GM12878 (cell line): Measurements from ENCODE around the gene SARM1. TPM values are rescaled to one million over a fixed set of nuclear protein-coding genes. Genes with fewer than 3 reads are reported as not detected.

Source experiments
- ATAC-seq: fragments of 200-7000 bp; cut with Tn5 transposase; 3 replicates; pipeline ENCODE4 v1.9.1; 2020; ENCODE audit warnings: mild to moderate bottlenecking, moderate library complexity
- Bru-seq: library from RNA; stranded (reverse); fragments of 400-500 nt; gene quantifications from one replicate; lab custom pipeline; 2021; lab: Mats Ljungman, UMichigan
- BruChase-seq, 2 experiments: library from RNA; stranded (reverse); fragments of 400-500 nt; gene quantifications; one replicate each; lab custom pipeline; 2021; lab: Mats Ljungman, UMichigan
- BruUV-seq: library from RNA; stranded (reverse); fragments of 400-500 nt; replicated peaks from 2 replicates; lab custom pipeline; 2021; lab: Mats Ljungman, UMichigan
- CTCF ChIA-PET: fragments of 300-600 bp; sonication (Branson Sonifier 250); formaldehyde crosslinking; extraction: SDS; loops from one replicate; lab custom pipeline; 2021; ENCODE audit warnings: inconsistent platforms; lab: Yijun Ruan, JAX
- POLR2A ChIA-PET: fragments of 350-600 bp; formaldehyde crosslinking; extraction: SDS; loops from one replicate; lab custom pipeline; 2021; ENCODE audit warnings: inconsistent platforms; lab: Charles Lee
- RAD21 ChIA-PET: fragments of 300-600 bp; sonication (Branson Sonifier 250); formaldehyde crosslinking; loops from one replicate; lab custom pipeline; 2023; ENCODE audit warnings: antibody characterized with exemption; ENCODE audit not compliant: unreplicated experiment; lab: Charles Lee
- SMC1A ChIA-PET: fragments of 300-600 bp; sonication (Branson Sonifier 250); formaldehyde crosslinking; loops from one replicate; lab custom pipeline; 2023; ENCODE audit not compliant: unreplicated experiment, uncharacterized antibody; lab: Charles Lee
- DNase-seq: peaks from one replicate; pipeline ENCODE4 v3.0.0-alpha.2; 2011; ENCODE audit warnings: low read depth, low spot score
- FAIRE-seq: peaks from 3 replicates; lab custom pipeline; 2011; peaks lifted over from hg19 to GRCh38; lab: Jason Lieb, UNC
- H2AFZ ChIP-seq: 2 replicates; pipeline ENCODE4 v1.6.0; 2011; ENCODE audit warnings: low read depth, low read length, control low read depth; ENCODE audit not compliant: control insufficient read depth
- H3K27ac ChIP-seq: 2 replicates; pipeline ENCODE4 v1.5.1; 2011; ENCODE audit warnings: control low read depth; ENCODE audit not compliant: control insufficient read depth, insufficient read depth
- H3K27me3 ChIP-seq, 2 experiments: replicated peaks in 1 of 2; 2 replicates each; pipeline versions ENCODE4 v1.6.0 to v1.6.1; 2011; ENCODE audit warnings: low read length in 1 of 2; ENCODE audit not compliant: control insufficient read depth in 2 of 2, insufficient read depth in 2 of 2
- H3K36me3 ChIP-seq, 2 experiments: 2 replicates each; pipeline ENCODE4 v1.5.1; 2011; ENCODE audit warnings: low read length in 1 of 2; ENCODE audit not compliant: control insufficient read depth in 2 of 2, insufficient read depth in 2 of 2
- H3K4me1 ChIP-seq: 2 replicates; pipeline ENCODE4 v1.6.1; 2011; ENCODE audit warnings: mild to moderate bottlenecking, low read length, moderate library complexity, mixed read lengths; ENCODE audit not compliant: control insufficient read depth, insufficient read depth
- H3K4me2 ChIP-seq: 2 replicates; pipeline ENCODE4 v1.6.0; 2011; ENCODE audit warnings: control low read depth; ENCODE audit not compliant: control insufficient read depth, insufficient read depth
- H3K4me3 ChIP-seq: fragments of 200-600 bp; sonication (generic); 2 replicates; pipeline ENCODE4 v1.5.1; 2016
- H3K79me2 ChIP-seq: 2 replicates; pipeline ENCODE4 v1.6.0; 2011; ENCODE audit warnings: low read length; ENCODE audit not compliant: control insufficient read depth, insufficient read depth
- H3K9ac ChIP-seq: 2 replicates; pipeline ENCODE4 v1.8.0; 2011; ENCODE audit warnings: low read length, control low read depth, mixed read lengths; ENCODE audit not compliant: control insufficient read depth, insufficient read depth
- H3K9me3 ChIP-seq: replicated peaks from 3 replicates; pipeline ENCODE4 v1.5.1; 2011; ENCODE audit warnings: mild to moderate bottlenecking, low read length; ENCODE audit not compliant: control insufficient read depth, insufficient read depth
- H4K20me1 ChIP-seq: 2 replicates; pipeline ENCODE4 v1.6.0; 2011; ENCODE audit not compliant: control insufficient read depth, insufficient read depth
- ASH2L ChIP-seq: fragments of 300-600, 200-600 bp; sonication (generic); IDR thresholded peaks from 2 replicates; pipeline ENCODE4 v1.6.1; 2017; ENCODE audit warnings: low read depth, mild to moderate bottlenecking, borderline replicate concordance
- BCL11A ChIP-seq: IDR thresholded peaks from 2 replicates; pipeline ENCODE4 v1.6.1; 2011; ENCODE audit warnings: low read depth, low read length
- BHLHE40 ChIP-seq, 2 experiments: fragments of 450-650 bp in 1 of 2; IDR thresholded peaks; 2 replicates each; pipeline ENCODE4 v1.6.1; 2011 to 2017; ENCODE audit warnings: low read depth in 2 of 2, borderline replicate concordance in 1 of 2, improper control_type of control experiment in 1 of 2, low read length in 1 of 2, mild to moderate bottlenecking in 1 of 2
- CREB1 ChIP-seq: IDR thresholded peaks from 2 replicates; pipeline ENCODE4 v1.6.1; 2012; ENCODE audit warnings: low read depth, mild to moderate bottlenecking, inconsistent platforms
- EED ChIP-seq: sonication (generic); IDR thresholded peaks from 2 replicates; pipeline ENCODE4 v1.6.1; 2016; ENCODE audit warnings: antibody characterized with exemption, low read depth
- EP300 ChIP-seq, 2 experiments: fragments of 150-350 bp in 1 of 2; IDR thresholded peaks; 2 replicates each; pipeline ENCODE4 v1.6.1; 2011 to 2012; ENCODE audit warnings: low read depth in 2 of 2, low read length in 2 of 2, borderline replicate concordance in 1 of 2, improper control_type of control experiment in 1 of 2, inconsistent platforms in 1 of 2; ENCODE audit not compliant: control insufficient read depth in 1 of 2
- ESRRA ChIP-seq: IDR thresholded peaks from 2 replicates; pipeline ENCODE4 v1.6.1; 2012; ENCODE audit warnings: mild to moderate bottlenecking, low read length, improper control_type of control experiment
- FOXM1 ChIP-seq: IDR thresholded peaks from 2 replicates; pipeline ENCODE4 v1.6.1; 2012; ENCODE audit warnings: low read depth, mild to moderate bottlenecking, inconsistent platforms, low read length, moderate library complexity
- HSF1 ChIP-seq: fragments of 150-350 bp; IDR thresholded peaks from 2 replicates; pipeline ENCODE4 v1.6.1; 2014; ENCODE audit warnings: mild to moderate bottlenecking, low read depth, low read length
- IKZF2 ChIP-seq, 2 experiments: fragments of 450-650 bp; IDR thresholded peaks; 2 replicates each; pipeline ENCODE4 v1.6.1; 2017; ENCODE audit warnings: mild to moderate bottlenecking in 2 of 2, moderate library complexity in 2 of 2
- NRF1 ChIP-seq: conservative IDR thresholded peaks from 2 replicates; pipeline ENCODE4 v1.6.1; 2011; ENCODE audit warnings: mild to moderate bottlenecking, low read depth, low read length, improper control_type of control experiment
- PAX5 ChIP-seq: IDR thresholded peaks from 2 replicates; pipeline ENCODE4 v1.6.1; 2011; ENCODE audit warnings: low read depth, low read length, borderline replicate concordance
- RAD51 ChIP-seq: fragments of 450-650 bp; IDR thresholded peaks from 2 replicates; pipeline ENCODE4 v1.6.1; 2016; ENCODE audit warnings: moderate library complexity, mild to moderate bottlenecking, inconsistent platforms
- RELA ChIP-seq: fragments of 450-650 bp; IDR thresholded peaks from 2 replicates; pipeline ENCODE4 v1.8.0; 2014; ENCODE audit warnings: borderline replicate concordance; ENCODE audit not compliant: partially characterized antibody
- SMAD5 ChIP-seq: IDR thresholded peaks from 2 replicates; pipeline ENCODE4 v1.6.1; 2016; ENCODE audit warnings: antibody characterized with exemption, low read depth
- TARDBP ChIP-seq: IDR thresholded peaks from 2 replicates; pipeline ENCODE4 v1.6.1; 2016; ENCODE audit warnings: borderline replicate concordance
- YBX1 ChIP-seq: fragments of 450-650 bp; IDR thresholded peaks from 2 replicates; pipeline ENCODE4 v1.6.1; 2016; ENCODE audit warnings: antibody characterized with exemption
- ZNF207 ChIP-seq: fragments of 450-650 bp; IDR thresholded peaks from 2 replicates; pipeline ENCODE4 v1.6.1; 2014; ENCODE audit warnings: antibody characterized with exemption, mild to moderate bottlenecking, borderline replicate concordance
- WGBS: methylation state at CpG from one replicate; pipeline ENCODE4 v1.1.6; 2016; ENCODE audit warnings: low lambda C conversion rate; ENCODE audit not compliant: insufficient replicate concordance, insufficient coverage; ENCODE audit errors: missing lambda C conversion rate; 5-methylcytosine and 5-hydroxymethylcytosine counted together
- in situ Hi-C: fragments of 300-500 bp; cut with MboI; formaldehyde crosslinking; loops from 9 replicates; pipeline ENCODE4 v1.14.3; 2018; ENCODE audit warnings: mixed read lengths
- intact Hi-C: fragments of 100-400 bp; cut with micrococcal nuclease; formaldehyde crosslinking; loops from one replicate; pipeline ENCODE4 v1.14.2; 2022; ENCODE audit not compliant: unreplicated experiment
- long read RNA-seq, 2 experiments: library from polyadenylated mRNA; unstranded; transcript quantifications; one replicate each; pipeline ENCODE4 v2.0.0, GENCODE V29; 2019 to 2020
- polyA minus RNA-seq, 3 experiments: library from RNA; depleted of rRNA, polyadenylated mRNA; stranded (reverse); fragments of >200 nt; gene quantifications; 2 replicates each; pipeline ENCODE4 v1.2.3, GENCODE V29; 2011
- polyA plus RNA-seq, 11 experiments: library from polyadenylated mRNA; depleted of rRNA in 4 of 11; unstranded in 6 of 11; stranded (reverse) in 5 of 11; fragments of >200 nt; fragmentation: Nextera tagmentation in 4 of 11; fragmentation: Illumina TruSeq in 1 of 11; extraction: Ambion mirVana in 4 of 11; extraction: Trizol in 1 of 11; gene quantifications; 1 replicate in 1 of 11; 2 replicates in 10 of 11; pipeline versions ENCODE4 v1.2.1 to v1.2.3, GENCODE V29; 2011 to 2016; ENCODE audit warnings: inconsistent platforms in 2 of 11, missing spikeins in 2 of 11, low read depth in 1 of 11
- total RNA-seq, 4 experiments: library from RNA; depleted of rRNA in 3 of 4; stranded (reverse); fragments of >200 nt in 3 of 4; fragmentation: Illumina TruSeq in 1 of 4; extraction: Trizol in 1 of 4; gene quantifications; 2 replicates each; pipeline versions ENCODE4 v1.2.1 to v1.2.3, GENCODE V29; 2013 to 2021

Gene SARM1
- total RNA-seq (2013; cell fraction: nucleolus; rRNA removed), result 9.6 and 10.4 TPM in 2 replicates
- total RNA-seq (2014; rRNA removed) (10.5 and 14.0 TPM in 2 replicates), total RNA-seq (2014; rRNA removed; fragmentation: Illumina TruSeq; extraction: Trizol) (7.8 and 8.7 TPM in 2 replicates), total RNA-seq (2021) (25.3 and 28.6 TPM in 2 replicates), polyA plus RNA-seq (2011; rRNA removed) (2.1 and 2.5 TPM in 2 replicates), polyA plus RNA-seq (2014; fragmentation: Illumina TruSeq; extraction: Trizol) (8.7 and 13.0 TPM in 2 replicates), polyA plus RNA-seq (2014; fragmentation: Nextera tagmentation; extraction: Ambion mirVana) (1 to 10 TPM in 1 of 2 experiments, under 1 TPM in 1; 0.56 to 1.5 TPM), polyA plus RNA-seq (2014; rRNA removed) (16.2 and 16.7 TPM in 2 replicates), polyA plus RNA-seq (2016; fragmentation: Nextera tagmentation; extraction: Ambion mirVana) (10 to 100 TPM; 10.8 to 13.7 TPM), polyA minus RNA-seq (2011; rRNA and poly(A)+ RNA removed) (8.3 and 10.8 TPM in 2 replicates), Bru-seq, nascent RNA (percentile 57 among the genes with signal in this experiment), BruChase-seq, experiment 1, labeled RNA remaining after a 6-hour chase (percentile 60 among the genes with signal in this experiment), BruChase-seq, experiment 2, labeled RNA remaining after a 2-hour chase (percentile 61 among the genes with signal in this experiment)
- polyA plus RNA-seq (2011; ENCODE audit: low read depth), result 8.1 TPM
- polyA plus RNA-seq (2011; cell fraction: cytosol; rRNA removed), result 3.0 and 3.8 TPM in 2 replicates
- polyA plus RNA-seq (2011; cell fraction: nucleus; rRNA removed), result 10.3 and 11.6 TPM in 2 replicates
- polyA plus RNA-seq (2012), result 11.5 and 11.9 TPM in 2 replicates
- polyA minus RNA-seq (2011; cell fraction: cytosol; rRNA and poly(A)+ RNA removed), result 1.9 and 2.3 TPM in 2 replicates
- polyA minus RNA-seq (2011; cell fraction: nucleus; rRNA and poly(A)+ RNA removed), result 5.1 and 9.7 TPM in 2 replicates
- long read RNA-seq, experiment 1, partial matches to known transcripts, result 0 of 2 reads
- long read RNA-seq, experiment 1, other reads (novel, unspliced or antisense), result 0 of 2 reads
- long read RNA-seq, experiment 2, partial matches to known transcripts, result 0 of 1 reads
- long read RNA-seq, experiment 2, other reads (novel, unspliced or antisense), result 1 of 1 reads

GRCh38 chr17:28371245-28372202 is at the start of gene SARM1:
Gene SARM1, plus strand, starts transcription at chr17:28371694. Its CDS starts 339 bp downstream, at chr17:28372033.
- Histone ChIP-seq H4K20me1 (peaks cover 3% of the 10 kb centered on the region; the same call in 1 of the 2 replicates), H3K4me3 (peak within 1 kb of the TSS; percentile 88), H3K9ac (peak within 1 kb of the TSS; percentile 67), H3K79me2 (peaks cover 2% of the 10 kb centered on the region; the same call in 1 of the 2 replicates), H3K4me2 (peak within 1 kb of the TSS; percentile 93), H2AFZ (peak within 1 kb of the TSS; percentile 65), H3K27me3 (no peaks in the 10 kb centered on the region), H3K27ac (no peak within 1 kb of the TSS), H3K36me3 (no peaks in the 10 kb centered on the region), H3K4me1 (peaks cover 7% of the 10 kb centered on the region), H3K9me3 (no peaks in the 10 kb centered on the region)
- ATAC-seq (peak; percentile 97), DNase-seq (peak; percentile 63), FAIRE-seq (peak; percentile 84)
- ChIA-PET SMC1A (interaction anchor here (1.4 to 1.5 kb wide), 2 partner anchors 20 to 45 kb away, joined by 3 to 5 read pairs; no protein-coding TSS in a partner anchor), POLR2A (interaction anchor here (0.6 kb wide), 1 partner anchor 195 kb away, joined by 3 read pairs; no protein-coding TSS in a partner anchor), RAD21 (interaction anchor here (0.7 kb wide), 1 partner anchor 131 kb away, joined by 3 read pairs; no protein-coding TSS in a partner anchor), CTCF (interaction anchor here (1.7 kb wide), 1 partner anchor 45 kb away, joined by 5 read pairs; no protein-coding TSS in a partner anchor)
- in situ Hi-C loops, result loop anchor here (10.0 kb wide), 1 partner anchor 173 kb away; no protein-coding TSS in a partner anchor
- WGBS, result 1% methylated on average over 46 of the region's 80 CpGs
- intact Hi-C loops, result loop anchor here (10.0 kb wide), 2 partner anchors 63 to 173 kb away; no protein-coding TSS in a partner anchor
- BruUV-seq, result no TSS peak
- no peak for TF ChIP-seq EED
- TF ChIP-seq HSF1, result no peak
- TF ChIP-seq YBX1, result no peak
- TF ChIP-seq ESRRA, result no peak
- TF ChIP-seq TARDBP, result no peak
- peak; percentile 13 for TF ChIP-seq RELA
- no peak for TF ChIP-seq EP300 (IDR thresholded peaks at IDR 0.05; ENCODE audit: borderline replicate concordance in 1 of 2, control insufficient read depth in 1 of 2, low read depth in 2 of 2, low read length in 2 of 2)
- peak; percentile 33; the same call in 1 of the 2 replicates for TF ChIP-seq CREB1
- TF ChIP-seq SMAD5, result no peak
- TF ChIP-seq IKZF2 (IDR thresholded peaks at IDR 0.05), result no peak
- TF ChIP-seq ASH2L, result no peak
- no peak for TF ChIP-seq BCL11A
- peak in 1 of 2 experiments; percentile 58; a peak in 1 of 4 replicates for TF ChIP-seq BHLHE40 (IDR thresholded peaks at IDR 0.05; ENCODE audit: borderline replicate concordance in 1 of 2, low read depth in 2 of 2, low read length in 1 of 2)
- TF ChIP-seq PAX5, result no peak
- TF ChIP-seq FOXM1, result no peak
- TF ChIP-seq ZNF207, result no peak
- 0 out of 2 replicates have a peak, but pooled peaks have one; percentile 3 for TF ChIP-seq NRF1
- peak; percentile 92 for TF ChIP-seq RAD51
